ENCODE results near the gene SPECC1. TPM values are rescaled to one million over a fixed set of nuclear protein-coding genes. Genes with fewer than 3 reads are reported as not detected.

SPECC1 gene
- polyA plus RNA-seq, 3 donors = 36.0 to 58.4 (median 50.5) TPM

- Mint-ChIP-seq H3K36me3 (peaks cover 84 to 95% of the 10 kb centered on the region in 2 donors), H3K27ac (peak overlapping the region in 2 of 7 donors; percentile 3 to 33), H3K4me3 (no peak overlapping the region), H3K27me3 (ENCODE audit: low read depth in 3 of 3) (no peaks in the 10 kb centered on the region), H3K4me1 (no peaks in the 10 kb centered on the region), H3K9me3 (no peaks in the 10 kb centered on the region)
- no peaks in the 10 kb centered on the region for H3K27me3 ChIP-seq (ENCODE audit: control insufficient read depth in 2 of 2, insufficient read depth in 2 of 2, low read length in 2 of 2)
- DNase-seq = no peak
- intact Hi-C loops (cut with micrococcal nuclease) = no loop called here
- peaks cover 19% of the 10 kb centered on the region for H4K20me1 ChIP-seq (ENCODE audit: insufficient read depth, low read length)
- 83% methylated on average over 3 of the region's 4 CpGs for WGBS (ENCODE audit: insufficient coverage)
- H3K4me1 ChIP-seq (ENCODE audit: control insufficient read depth in 1 of 2, insufficient read depth in 2 of 2, low read length in 2 of 2) = no peaks in the 10 kb centered on the region
- no peak overlapping the region for H3K9ac ChIP-seq (ENCODE audit: insufficient read depth, low read length, poor library complexity, severe bottlenecking)
- peaks cover 86 to 97% of the 10 kb centered on the region in 2 donors for H3K36me3 ChIP-seq (replicated peaks in 1 of 2; ENCODE audit: control insufficient read depth in 1 of 2, insufficient read depth in 2 of 2, low read length in 2 of 2)
- no peak overlapping the region for H3K4me3 ChIP-seq (replicated peaks in 1 of 3; ENCODE audit: low read depth in 2 of 3, low read length in 3 of 3)
- no peak overlapping the region for H2AFZ ChIP-seq (ENCODE audit: insufficient read depth, low read depth, low read length, poor library complexity, severe bottlenecking)
- H3K27ac ChIP-seq (ENCODE audit: low read depth in 1 of 2, low read length in 2 of 2) = peak overlapping the region in 1 of 2 donors; percentile 3
- H3K79me2 ChIP-seq (ENCODE audit: insufficient read depth, low read length) = peaks cover 7% of the 10 kb centered on the region
- no peaks in the 10 kb centered on the region for H3K9me3 ChIP-seq (replicated peaks in 1 of 2; ENCODE audit: control insufficient read depth in 1 of 2, insufficient read depth in 1 of 2, low read length in 2 of 2)
- no peak overlapping the region for H3K4me2 ChIP-seq (replicated peaks; ENCODE audit: extremely low read depth, low read length, poor library complexity, severe bottlenecking)
- TF ChIP-seq CTCF (IDR thresholded peaks at IDR 0.05) = no peak
These were observed 225.1 kb downstream of the SPECC1 start for GRCh38 chr17:20234276-20234675.

- no peak overlapping the region for H3K4me2 ChIP-seq (replicated peaks; ENCODE audit: extremely low read depth, low read length, poor library complexity, severe bottlenecking)
- no peaks in the 10 kb centered on the region for H3K9me3 Mint-ChIP-seq
- TF ChIP-seq CTCF (IDR thresholded peaks at IDR 0.05) = no peak
- no peaks in the 10 kb centered on the region for H3K4me1 Mint-ChIP-seq
- no peaks in the 10 kb centered on the region for H3K9me3 ChIP-seq (replicated peaks in 1 of 2; ENCODE audit: control insufficient read depth in 1 of 2, insufficient read depth in 1 of 2, low read length in 2 of 2)
- H3K79me2 ChIP-seq (ENCODE audit: insufficient read depth, low read length) = peaks cover 1% of the 10 kb centered on the region
- H3K27ac ChIP-seq (ENCODE audit: low read depth in 1 of 2, low read length in 2 of 2) = no peak overlapping the region
- intact Hi-C loops (cut with micrococcal nuclease) = no loop called here
- no peak overlapping the region for H3K4me3 Mint-ChIP-seq
- no peak overlapping the region for H3K9ac ChIP-seq (ENCODE audit: insufficient read depth, low read length, poor library complexity, severe bottlenecking)
- no peak overlapping the region for H3K4me3 ChIP-seq (replicated peaks in 1 of 3; ENCODE audit: low read depth in 2 of 3, low read length in 3 of 3)
- H3K36me3 ChIP-seq (replicated peaks in 1 of 2; ENCODE audit: control insufficient read depth in 1 of 2, insufficient read depth in 2 of 2, low read length in 2 of 2) = peaks cover 78 to 93% of the 10 kb centered on the region in 2 donors
- peaks cover 73 to 83% of the 10 kb centered on the region in 2 donors for H3K36me3 Mint-ChIP-seq
- 88% methylated on average over 3 of the region's 6 CpGs for WGBS (ENCODE audit: insufficient coverage)
- no peak for DNase-seq
- H2AFZ ChIP-seq (ENCODE audit: insufficient read depth, low read depth, low read length, poor library complexity, severe bottlenecking) = no peak overlapping the region
- H3K27ac Mint-ChIP-seq = peak overlapping the region in 1 of 7 donors; percentile 71
- H3K27me3 Mint-ChIP-seq (ENCODE audit: low read depth in 3 of 3) = no peaks in the 10 kb centered on the region
- H3K27me3 ChIP-seq (ENCODE audit: control insufficient read depth in 2 of 2, insufficient read depth in 2 of 2, low read length in 2 of 2) = no peaks in the 10 kb centered on the region
- no peaks in the 10 kb centered on the region for H3K4me1 ChIP-seq (ENCODE audit: control insufficient read depth in 1 of 2, insufficient read depth in 2 of 2, low read length in 2 of 2)
- H4K20me1 ChIP-seq (ENCODE audit: insufficient read depth, low read length) = peaks cover 15% of the 10 kb centered on the region
These were observed 226.6 kb downstream of the SPECC1 start for GRCh38 chr17:20235747-20236146.
